HCT116 (cell line): ENCODE data around the gene DEFB129. TPM values are rescaled to one million over a fixed set of nuclear protein-coding genes. Genes with fewer than 3 reads are reported as not detected.

ENCODE experiments used
- ATAC-seq: fragments of 200-7000 bp; cut with Tn5 transposase; 2 replicates; pipeline ENCODE4 v1.9.1; 2020; ENCODE audit warnings: mild to moderate bottlenecking, moderate library complexity
- BruUV-seq: library from RNA; stranded (reverse); fragments of 400-500 nt; replicated peaks from 2 replicates; lab custom pipeline; 2021; lab: Mats Ljungman, UMichigan
- CTCF ChIA-PET: fragments of 300-600 bp; sonication (Branson Sonifier 250); formaldehyde crosslinking; loops from one replicate; lab custom pipeline; 2021; ENCODE audit warnings: antibody characterized with exemption; lab: Charles Lee
- POLR2A ChIA-PET: fragments of 300-600, 350-600 bp; sonication (Branson Sonifier 250); formaldehyde crosslinking; loops from one replicate; lab custom pipeline; 2021; ENCODE audit warnings: antibody characterized with exemption; lab: Charles Lee
- RAD21 ChIA-PET, 2 experiments: fragments of 300-600 bp; sonication (Branson Sonifier 250); formaldehyde crosslinking; loops; one replicate each; lab custom pipeline; 2023; ENCODE audit warnings: low total read pairs in 2 of 2; ENCODE audit not compliant: uncharacterized antibody in 2 of 2, unreplicated experiment in 2 of 2, low non-redundant PET in 1 of 2; lab: Charles Lee
- DNase-seq: peaks from one replicate; pipeline ENCODE4 v3.0.0-alpha.2; 2010; ENCODE audit warnings: low read depth, low spot score
- H2AFZ ChIP-seq: fragments of 200-600 bp; shearing (Covaris generic), sonication (generic); 2 replicates; pipeline ENCODE4 v1.6.1; 2017; ENCODE audit warnings: low read depth, mixed run types, mixed read lengths, antibody characterized with exemption, low read length; ENCODE audit not compliant: poor library complexity, severe bottlenecking
- H3K27ac ChIP-seq: 2 replicates; pipeline ENCODE4 v1.5.1; 2012; ENCODE audit warnings: low read depth, low read length
- H3K27me3 ChIP-seq: fragments of 200-600 bp; sonication (generic); 2 replicates; pipeline ENCODE4 v1.6.1; 2016; ENCODE audit warnings: mixed run types, low read length, mixed read lengths; ENCODE audit not compliant: insufficient read depth
- H3K36me3 ChIP-seq, 2 experiments: fragments of 200-500 bp in 1 of 2; fragments of 200-600 bp in 1 of 2; sonication (Bioruptor generic) in 1 of 2; sonication (generic) in 1 of 2; 2 replicates each; pipeline versions ENCODE4 v1.5.1 to v1.6.1; 2014 to 2016; ENCODE audit warnings: low read length in 2 of 2, inconsistent platforms in 1 of 2, mixed read lengths in 1 of 2, mixed run types in 1 of 2; ENCODE audit not compliant: insufficient read depth in 2 of 2, control insufficient read depth in 1 of 2
- H3K4me1 ChIP-seq, 2 experiments: fragments of 200-600 bp in 1 of 2; sonication (generic) in 1 of 2; 2 replicates each; pipeline versions ENCODE4 v1.5.1 to v1.6.1; 2012 to 2017; ENCODE audit warnings: low read length in 2 of 2, inconsistent platforms in 1 of 2, mild to moderate bottlenecking in 1 of 2, mixed read lengths in 1 of 2, mixed run types in 1 of 2, moderate library complexity in 1 of 2; ENCODE audit not compliant: insufficient read depth in 2 of 2, control insufficient read depth in 1 of 2
- H3K4me2 ChIP-seq: fragments of 200-600 bp; sonication (generic); 2 replicates; pipeline ENCODE4 v1.6.1; 2017; ENCODE audit warnings: mixed run types, low read length, mixed read lengths
- H3K4me3 ChIP-seq, 2 experiments: fragments of 200-600 bp in 1 of 2; sonication (generic) in 1 of 2; replicated peaks in 1 of 2; 2 replicates each; pipeline ENCODE4 v1.5.1; 2011 to 2016; ENCODE audit warnings: low read length in 2 of 2, control low read depth in 1 of 2, low read depth in 1 of 2, mild to moderate bottlenecking in 1 of 2, mixed read lengths in 1 of 2, mixed run types in 1 of 2
- H3K79me2 ChIP-seq: fragments of 200-600 bp; sonication (generic); 2 replicates; pipeline ENCODE4 v1.6.1; 2017; ENCODE audit warnings: mild to moderate bottlenecking, mixed run types, low read length, moderate library complexity, mixed read lengths; ENCODE audit not compliant: insufficient read depth
- H3K9ac ChIP-seq: fragments of 200-600 bp; sonication (generic); 2 replicates; pipeline ENCODE4 v1.6.1; 2016; ENCODE audit warnings: low read length, mixed read lengths
- H3K9me2 ChIP-seq: fragments of 200-600 bp; sonication (generic), shearing (Covaris generic); 2 replicates; pipeline ENCODE4 v1.6.1; 2017; ENCODE audit warnings: mixed run types, mild to moderate bottlenecking, moderate library complexity; ENCODE audit not compliant: insufficient read depth
- H3K9me3 ChIP-seq, 2 experiments: fragments of 200-500 bp in 1 of 2; fragments of 200-600 bp in 1 of 2; sonication (Bioruptor generic) in 1 of 2; sonication (generic) in 1 of 2; 2 replicates each; pipeline ENCODE4 v1.6.1; 2014 to 2017; ENCODE audit warnings: low read length in 2 of 2, mixed read lengths in 2 of 2, inconsistent platforms in 1 of 2, low read depth in 1 of 2, mild to moderate bottlenecking in 1 of 2, mixed run types in 1 of 2, moderate library complexity in 1 of 2; ENCODE audit not compliant: control insufficient read depth in 1 of 2, insufficient read depth in 1 of 2
- H4K20me1 ChIP-seq: fragments of 200-600 bp; sonication (generic), shearing (Covaris generic); 2 replicates; pipeline ENCODE4 v1.6.1; 2017; ENCODE audit warnings: mixed run types, mild to moderate bottlenecking, moderate library complexity; ENCODE audit not compliant: insufficient read depth
- CTCF ChIP-seq, 3 experiments: fragments of 200-600 bp in 1 of 3; sonication (generic) in 1 of 3; IDR thresholded peaks in 2 of 3; conservative IDR thresholded peaks in 1 of 3; 2 replicates each; pipeline ENCODE4 v1.5.1; 2012 to 2017; ENCODE audit warnings: low read depth in 2 of 3, low read length in 2 of 3, antibody characterized with exemption in 1 of 3, borderline replicate concordance in 1 of 3, control low read depth in 1 of 3, mild to moderate bottlenecking in 1 of 3, mixed read lengths in 1 of 3, mixed run types in 1 of 3, moderate library complexity in 1 of 3; ENCODE audit not compliant: insufficient read depth in 1 of 3
- EGR1 ChIP-seq: IDR thresholded peaks from 2 replicates; pipeline ENCODE4 v1.6.1; 2012; ENCODE audit warnings: low read depth
- ELF1 ChIP-seq: IDR thresholded peaks from 2 replicates; pipeline ENCODE4 v1.6.1; 2012; ENCODE audit warnings: low read depth, borderline replicate concordance
- EZH2 ChIP-seq: fragments of 200-600 bp; sonication (generic); IDR thresholded peaks from 2 replicates; pipeline ENCODE4 v1.6.1; 2017; ENCODE audit warnings: antibody characterized with exemption, mixed run types
- EZH2phosphoT487 ChIP-seq: fragments of 200-600 bp; IDR thresholded peaks from 2 replicates; pipeline ENCODE4 v1.6.1; 2018; ENCODE audit warnings: antibody characterized with exemption, borderline replicate concordance
- JUND ChIP-seq: IDR thresholded peaks from 2 replicates; pipeline ENCODE4 v1.6.1; 2012
- POLR2AphosphoS5 ChIP-seq: IDR thresholded peaks from 2 replicates; pipeline ENCODE4 v1.6.1; 2011; ENCODE audit warnings: mild to moderate bottlenecking, low read depth, low read length, moderate library complexity
- RAD21 ChIP-seq: IDR thresholded peaks from 2 replicates; pipeline ENCODE4 v1.6.1; 2012; ENCODE audit warnings: low read depth, mild to moderate bottlenecking
- SIN3A ChIP-seq: IDR thresholded peaks from 2 replicates; pipeline ENCODE4 v1.6.1; 2012; ENCODE audit warnings: low read depth
- SP1 ChIP-seq: IDR thresholded peaks from 2 replicates; pipeline ENCODE4 v1.6.1; 2012; ENCODE audit warnings: low read depth
- SRF ChIP-seq: IDR thresholded peaks from 2 replicates; pipeline ENCODE4 v1.6.1; 2012; ENCODE audit warnings: low read depth
- ZFX ChIP-seq: fragments of 450-650 bp; IDR thresholded peaks from 2 replicates; pipeline ENCODE4 v1.6.1; 2017
- intact Hi-C: fragments of 100-400 bp; cut with micrococcal nuclease; formaldehyde crosslinking; loops from 2 replicates; pipeline ENCODE4 v1.10.0; 2022
- total RNA-seq: library from RNA; stranded (reverse); gene quantifications from one replicate; pipeline ENCODE4 v1.2.1, GENCODE V29; 2021; ENCODE audit not compliant: unreplicated experiment
- TF ChIP-seq, protein P1 (sequence below): IDR thresholded peaks from 2 replicates; pipeline ENCODE4 v1.6.1; 2011; ENCODE audit warnings: mild to moderate bottlenecking, low read length, moderate library complexity; ENCODE audit not compliant: insufficient replicate concordance; ENCODE audit errors: extremely low read depth
- TF ChIP-seq, protein P2 (sequence below): IDR thresholded peaks from 2 replicates; pipeline ENCODE4 v1.6.1; 2012; ENCODE audit warnings: low read depth
- TF ChIP-seq, protein P3 (sequence below): IDR thresholded peaks from 2 replicates; pipeline ENCODE4 v1.6.1; 2012
- TF ChIP-seq, protein P4 (sequence below): IDR thresholded peaks from 2 replicates; pipeline ENCODE4 v1.6.1; 2012

DEFB129 gene
- total RNA-seq, 1 experiment from 2014 or later: not detected

DNA sequence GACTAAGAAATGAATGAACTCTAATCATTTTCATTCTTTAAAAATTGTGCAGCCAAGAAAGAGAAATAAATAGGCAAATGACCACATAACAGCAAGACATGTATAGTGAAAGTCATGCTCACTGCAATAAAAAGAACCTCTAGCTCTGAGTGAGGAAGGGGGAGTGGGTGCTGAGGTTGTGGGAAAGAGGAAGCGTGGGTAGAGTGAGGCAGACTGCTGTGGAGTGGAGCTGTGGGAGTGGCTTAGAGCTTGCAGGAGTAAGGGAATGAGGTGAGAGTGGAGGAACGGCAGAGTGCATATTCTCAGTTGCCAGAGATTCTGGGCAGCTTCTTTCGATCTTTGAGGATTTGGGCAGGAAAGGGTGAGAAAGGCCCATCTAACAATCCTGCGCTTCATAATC is 10.4 kb downstream of the DEFB129 start (continued):
- TF ChIP-seq, protein P1, sequence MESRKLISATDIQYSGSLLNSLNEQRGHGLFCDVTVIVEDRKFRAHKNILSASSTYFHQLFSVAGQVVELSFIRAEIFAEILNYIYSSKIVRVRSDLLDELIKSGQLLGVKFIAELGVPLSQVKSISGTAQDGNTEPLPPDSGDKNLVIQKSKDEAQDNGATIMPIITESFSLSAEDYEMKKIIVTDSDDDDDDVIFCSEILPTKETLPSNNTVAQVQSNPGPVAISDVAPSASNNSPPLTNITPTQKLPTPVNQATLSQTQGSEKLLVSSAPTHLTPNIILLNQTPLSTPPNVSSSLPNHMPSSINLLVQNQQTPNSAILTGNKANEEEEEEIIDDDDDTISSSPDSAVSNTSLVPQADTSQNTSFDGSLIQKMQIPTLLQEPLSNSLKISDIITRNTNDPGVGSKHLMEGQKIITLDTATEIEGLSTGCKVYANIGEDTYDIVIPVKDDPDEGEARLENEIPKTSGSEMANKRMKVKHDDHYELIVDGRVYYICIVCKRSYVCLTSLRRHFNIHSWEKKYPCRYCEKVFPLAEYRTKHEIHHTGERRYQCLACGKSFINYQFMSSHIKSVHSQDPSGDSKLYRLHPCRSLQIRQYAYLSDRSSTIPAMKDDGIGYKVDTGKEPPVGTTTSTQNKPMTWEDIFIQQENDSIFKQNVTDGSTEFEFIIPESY: no peak
- TF ChIP-seq POLR2AphosphoS5: no peak
- no peak for TF ChIP-seq SIN3A
- no peak for TF ChIP-seq ELF1
- TF ChIP-seq, all 23 proteins: peak for 0

GRCh38 chr20:237929-238328 is 10.9 kb downstream of the DEFB129 start:
- Histone ChIP-seq H3K9me2 (no peaks in the 10 kb centered on the region), H3K36me3 (no peaks in the 10 kb centered on the region), H3K9me3 (no peaks in the 10 kb centered on the region), H3K4me1 (no peaks in the 10 kb centered on the region), H3K27me3 (peaks cover 6% of the 10 kb centered on the region; the same call in 1 of the 2 replicates), H4K20me1 (no peaks in the 10 kb centered on the region), H3K4me3 (no peak overlapping the region), H3K9ac (no peak overlapping the region), H3K4me2 (no peak overlapping the region), H3K79me2 (no peaks in the 10 kb centered on the region), H2AFZ (no peak overlapping the region), H3K27ac (no peak overlapping the region)
- intact Hi-C loops: no loop called here
- RAD21 ChIA-PET: no interaction called here
- POLR2A ChIA-PET: interaction anchor here (1.1 kb wide), 1 partner anchor 23 kb away, joined by 4 read pairs; no protein-coding TSS in a partner anchor
- no peak for ATAC-seq
- no peak for DNase-seq
- BruUV-seq: no TSS peak
- CTCF ChIA-PET: no interaction called here
- TF ChIP-seq CTCF (IDR thresholded peaks at IDR 0.05 in 2 of 3, conservative IDR thresholded peaks at IDR 0.05 in 1 of 3; ENCODE audit: borderline replicate concordance in 1 of 3, insufficient read depth in 1 of 3, low read depth in 2 of 3, low read length in 2 of 3) (no peak), EGR1 (no peak), EZH2phosphoT487 (no peak), JUND (no peak), RAD21 (no peak), SP1 (no peak), SRF (no peak), ZFX (no peak), EZH2 (no peak)
- TF ChIP-seq, protein P2, sequence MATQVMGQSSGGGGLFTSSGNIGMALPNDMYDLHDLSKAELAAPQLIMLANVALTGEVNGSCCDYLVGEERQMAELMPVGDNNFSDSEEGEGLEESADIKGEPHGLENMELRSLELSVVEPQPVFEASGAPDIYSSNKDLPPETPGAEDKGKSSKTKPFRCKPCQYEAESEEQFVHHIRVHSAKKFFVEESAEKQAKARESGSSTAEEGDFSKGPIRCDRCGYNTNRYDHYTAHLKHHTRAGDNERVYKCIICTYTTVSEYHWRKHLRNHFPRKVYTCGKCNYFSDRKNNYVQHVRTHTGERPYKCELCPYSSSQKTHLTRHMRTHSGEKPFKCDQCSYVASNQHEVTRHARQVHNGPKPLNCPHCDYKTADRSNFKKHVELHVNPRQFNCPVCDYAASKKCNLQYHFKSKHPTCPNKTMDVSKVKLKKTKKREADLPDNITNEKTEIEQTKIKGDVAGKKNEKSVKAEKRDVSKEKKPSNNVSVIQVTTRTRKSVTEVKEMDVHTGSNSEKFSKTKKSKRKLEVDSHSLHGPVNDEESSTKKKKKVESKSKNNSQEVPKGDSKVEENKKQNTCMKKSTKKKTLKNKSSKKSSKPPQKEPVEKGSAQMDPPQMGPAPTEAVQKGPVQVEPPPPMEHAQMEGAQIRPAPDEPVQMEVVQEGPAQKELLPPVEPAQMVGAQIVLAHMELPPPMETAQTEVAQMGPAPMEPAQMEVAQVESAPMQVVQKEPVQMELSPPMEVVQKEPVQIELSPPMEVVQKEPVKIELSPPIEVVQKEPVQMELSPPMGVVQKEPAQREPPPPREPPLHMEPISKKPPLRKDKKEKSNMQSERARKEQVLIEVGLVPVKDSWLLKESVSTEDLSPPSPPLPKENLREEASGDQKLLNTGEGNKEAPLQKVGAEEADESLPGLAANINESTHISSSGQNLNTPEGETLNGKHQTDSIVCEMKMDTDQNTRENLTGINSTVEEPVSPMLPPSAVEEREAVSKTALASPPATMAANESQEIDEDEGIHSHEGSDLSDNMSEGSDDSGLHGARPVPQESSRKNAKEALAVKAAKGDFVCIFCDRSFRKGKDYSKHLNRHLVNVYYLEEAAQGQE: no peak
- TF ChIP-seq, protein P3, sequence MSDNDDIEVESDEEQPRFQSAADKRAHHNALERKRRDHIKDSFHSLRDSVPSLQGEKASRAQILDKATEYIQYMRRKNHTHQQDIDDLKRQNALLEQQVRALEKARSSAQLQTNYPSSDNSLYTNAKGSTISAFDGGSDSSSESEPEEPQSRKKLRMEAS: no peak
- TF ChIP-seq, protein P4, sequence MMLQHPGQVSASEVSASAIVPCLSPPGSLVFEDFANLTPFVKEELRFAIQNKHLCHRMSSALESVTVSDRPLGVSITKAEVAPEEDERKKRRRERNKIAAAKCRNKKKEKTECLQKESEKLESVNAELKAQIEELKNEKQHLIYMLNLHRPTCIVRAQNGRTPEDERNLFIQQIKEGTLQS: no peak
- TF ChIP-seq, protein P1: no peak
